Right ventricle myocardium superior (tissue), 1 donor: Measurements from ENCODE around the gene MFSD6L. TPM values are rescaled to one million over a fixed set of nuclear protein-coding genes. Genes with fewer than 3 reads are reported as not detected.

Experiments used
- ATAC-seq: fragments of 200-7000 bp; cut with Tn5 transposase; one replicate; pipeline ENCODE4 v1.9.1; 2020; ENCODE audit warnings: mild to moderate bottlenecking; ENCODE audit not compliant: poor library complexity
- DNase-seq: peaks from one replicate; pipeline ENCODE4 v3.0.0-alpha.2; 2020
- intact Hi-C: fragments of 100-400 bp; cut with DNase I; formaldehyde crosslinking; loops from one replicate; pipeline ENCODE4 v1.11.2; 2022
- long read RNA-seq: library from polyadenylated mRNA; unstranded; transcript quantifications from one replicate; pipeline ENCODE4 v2.0.0, GENCODE V29; 2021
- total RNA-seq: library from RNA; stranded (reverse); fragmentation: NEBNext Ultra II Directional; extraction: Animal tissue kit (Norgen Biotek cat#: 25700); gene quantifications from one replicate; pipeline ENCODE4 v1.2.1, GENCODE V29; 2021
- donor health status: DM: no; HTN: yes; CAD: no; lungs with severe emphysema.

Gene MFSD6L, protein sequence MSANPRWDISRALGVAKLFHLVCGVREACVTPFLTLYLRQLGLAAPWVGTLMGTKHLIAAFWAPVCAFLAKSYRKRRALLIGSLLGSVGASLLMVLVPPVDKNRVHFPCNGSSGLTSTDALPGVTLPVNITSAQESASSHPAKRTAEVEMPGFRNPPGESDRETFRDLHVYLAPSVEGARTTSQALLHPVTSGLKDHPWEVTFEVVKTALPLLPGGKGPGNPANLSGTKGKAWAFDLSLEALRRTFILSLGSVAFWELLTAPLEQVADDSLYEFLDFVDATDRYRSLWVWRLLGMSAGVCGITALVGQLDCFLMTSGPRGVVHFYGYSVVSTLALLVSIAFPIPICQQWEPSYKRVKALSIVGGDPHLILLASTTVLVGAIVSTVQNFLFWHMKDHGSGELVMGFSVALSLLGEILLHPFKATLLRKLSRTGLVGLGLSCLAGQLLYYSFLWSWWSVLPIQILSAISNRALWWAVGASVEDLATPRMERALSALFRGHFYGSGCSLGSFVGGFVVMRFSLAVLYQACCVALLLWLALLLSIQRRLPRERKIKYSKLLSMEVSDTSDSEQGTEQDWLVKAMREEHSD
- total RNA-seq = 0.11 TPM
- long read RNA-seq = 0 reads

DNA sequence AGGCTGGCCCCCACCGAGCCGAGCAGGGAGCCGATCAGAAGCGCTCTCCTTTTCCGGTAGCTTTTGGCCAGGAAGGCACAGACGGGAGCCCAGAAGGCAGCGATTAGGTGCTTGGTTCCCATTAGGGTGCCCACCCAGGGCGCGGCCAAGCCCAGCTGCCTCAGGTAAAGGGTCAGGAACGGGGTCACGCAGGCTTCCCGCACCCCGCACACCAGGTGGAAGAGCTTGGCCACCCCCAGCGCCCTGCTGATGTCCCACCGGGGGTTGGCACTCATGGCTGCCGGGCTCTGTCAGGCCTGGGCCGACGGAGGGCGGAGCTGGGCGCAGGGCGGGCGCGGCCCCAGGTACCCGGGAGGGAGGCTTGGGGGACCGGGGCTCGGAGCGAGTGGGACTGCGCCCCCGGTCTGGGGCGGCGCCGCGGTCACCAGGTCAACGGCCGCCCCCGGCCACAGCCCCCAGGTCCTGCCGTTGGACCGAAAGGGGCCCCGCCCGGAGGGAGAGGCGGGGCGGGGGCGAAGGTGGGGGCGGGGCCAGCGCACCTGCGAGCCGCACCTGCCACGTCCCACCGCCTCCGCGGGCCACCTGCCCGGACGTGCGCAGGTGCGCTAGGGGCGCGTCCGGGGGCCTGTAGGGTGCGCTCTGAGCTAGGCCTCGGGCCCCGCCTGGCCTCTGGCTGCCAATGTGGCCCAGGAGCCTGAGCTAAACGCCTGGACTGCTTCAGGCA, at the start of gene MFSD6L:
TSS of gene MFSD6L (minus strand) at position 520 of the 724 bp plus-strand sequence. CDS start at position 275, 245 bp downstream.
- intact Hi-C loops = no loop called here
- peak; percentile 60 for ATAC-seq
- no peak for DNase-seq

DNA sequence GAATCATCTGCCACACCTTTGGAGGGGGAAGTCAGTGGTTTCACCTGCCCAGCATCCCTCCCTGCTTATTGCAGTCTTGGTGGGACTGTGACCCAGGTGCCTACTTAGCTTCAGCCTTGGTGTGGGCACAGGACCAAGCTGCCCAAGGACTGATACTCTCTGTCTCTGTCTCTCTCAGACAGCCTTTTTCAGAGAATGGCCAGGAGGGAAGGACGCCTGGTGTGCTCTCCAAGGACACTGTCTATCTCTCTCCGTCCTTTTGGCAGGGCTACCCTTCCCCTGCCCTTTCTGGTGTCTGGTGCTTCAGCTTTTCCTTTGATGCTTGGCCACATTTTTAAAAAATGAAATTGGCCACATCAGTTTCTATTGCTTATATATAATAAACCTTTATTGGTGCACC, 48.7 kb upstream of the MFSD6L start:
- no peak for DNase-seq
- ATAC-seq = peak; percentile 76
- intact Hi-C loops = no loop called here

DNA sequence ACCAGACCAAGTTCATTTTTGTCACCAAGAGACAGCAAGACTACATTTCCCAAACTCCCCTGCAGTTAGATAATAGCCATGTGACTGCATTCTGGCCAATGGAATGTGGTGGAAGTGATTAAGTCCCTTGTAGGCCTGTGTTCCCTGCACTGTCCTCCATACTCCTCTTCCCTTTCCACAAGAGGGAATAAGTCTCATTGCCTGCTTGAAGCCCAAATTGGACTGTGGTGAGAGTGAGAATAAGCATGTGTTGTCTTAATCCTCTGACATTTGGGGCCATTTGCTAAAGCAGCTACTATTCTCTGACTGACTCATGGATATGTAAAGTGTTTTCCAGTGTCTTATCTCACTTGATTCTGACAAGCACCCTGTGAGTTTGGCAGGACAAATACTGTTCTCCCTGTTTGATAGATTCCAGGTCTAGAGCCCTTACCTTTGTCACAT, 47.6 kb upstream of the MFSD6L start:
- DNase-seq (no peak), ATAC-seq (peak; percentile 91)
- intact Hi-C loops = no loop called here

DNA sequence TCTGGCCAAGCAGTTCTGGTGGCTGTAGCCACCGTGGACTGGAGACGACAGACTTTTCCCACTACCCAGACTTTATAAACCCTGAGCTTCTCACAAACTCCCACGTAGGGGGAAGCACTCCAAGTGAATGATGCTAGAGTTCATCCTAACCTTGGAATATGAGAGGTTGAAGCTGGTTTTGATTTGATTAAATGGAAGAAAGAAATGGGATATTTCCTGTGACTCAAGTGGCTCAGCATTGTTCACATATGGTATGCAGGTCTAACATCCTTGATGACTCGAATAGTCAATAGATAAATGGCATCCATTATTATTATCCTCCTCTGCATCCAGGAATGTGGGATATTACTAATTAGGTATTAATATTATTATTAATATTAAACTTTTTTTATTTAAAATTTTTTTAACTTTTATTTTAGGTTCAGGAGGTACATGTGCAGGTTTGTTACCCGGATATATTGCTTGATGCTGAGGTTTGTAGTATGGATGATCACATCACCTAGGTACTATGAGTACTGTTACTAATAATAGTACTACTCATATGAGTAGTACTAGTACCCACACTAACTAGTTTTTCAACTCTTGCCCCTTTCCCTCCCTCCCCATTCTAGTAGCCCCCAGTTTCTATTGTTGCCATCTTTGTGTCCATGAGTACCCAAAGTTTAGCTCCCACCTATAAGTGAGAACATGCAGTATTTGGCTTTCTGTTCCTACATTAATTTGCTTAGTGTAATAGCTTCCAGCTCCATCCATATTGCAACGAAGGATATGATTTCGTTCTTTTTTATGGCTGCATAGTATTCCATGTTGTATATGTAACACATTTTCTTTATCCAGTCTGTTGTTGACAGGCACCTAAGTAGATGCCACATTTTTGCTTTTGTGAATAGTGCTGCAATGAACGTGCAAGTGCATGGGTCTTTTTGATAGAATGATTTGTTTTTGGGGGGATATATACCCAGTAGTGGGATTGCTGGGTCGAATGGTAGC, 45.4 kb upstream of the MFSD6L start:
- intact Hi-C loops = no loop called here
- ATAC-seq = no peak
- no peak for DNase-seq

DNA sequence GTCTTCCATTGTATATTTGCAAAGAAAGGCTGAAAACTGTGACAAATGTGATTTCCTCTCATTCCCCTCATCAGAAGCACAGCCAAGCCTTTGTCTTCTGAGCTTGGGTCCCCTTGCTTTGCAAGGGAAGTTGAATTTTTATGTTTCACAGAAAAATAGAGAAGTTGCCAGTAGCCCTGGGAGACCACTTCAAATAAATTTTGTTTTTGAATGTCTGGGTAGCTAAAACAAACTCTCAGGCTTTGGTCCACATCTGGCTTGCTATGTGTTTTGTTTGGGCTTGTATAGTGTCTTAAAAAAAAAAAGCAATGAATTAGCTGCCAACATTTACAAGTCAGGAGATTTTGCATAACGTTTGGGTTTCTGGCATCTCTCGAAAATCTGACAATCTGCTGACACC, 44.2 kb upstream of the MFSD6L start:
- DNase-seq (no peak), ATAC-seq (no peak)
- intact Hi-C loops = no loop called here

DNA sequence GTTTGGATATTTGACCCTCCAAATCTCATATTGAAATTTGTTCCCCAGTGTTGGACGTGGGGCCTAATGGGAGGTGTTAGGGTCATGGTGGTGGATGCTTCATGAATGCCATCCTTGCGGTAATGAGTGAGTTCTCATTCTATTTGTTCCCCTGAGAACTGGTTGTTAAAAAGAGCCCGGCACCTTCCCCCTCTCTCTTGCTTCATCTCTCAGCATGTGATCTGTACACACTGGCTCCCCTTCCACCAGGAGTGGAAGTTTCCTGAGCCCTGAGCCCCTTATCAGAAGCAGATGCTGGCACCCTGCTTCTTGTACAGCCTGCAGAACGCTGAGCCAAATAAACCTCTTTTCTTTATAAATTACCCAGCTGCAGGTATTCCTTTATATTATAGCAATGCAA, 42.7 kb upstream of the MFSD6L start:
- intact Hi-C loops = no loop called here
- DNase-seq = no peak
- ATAC-seq = no peak

DNA sequence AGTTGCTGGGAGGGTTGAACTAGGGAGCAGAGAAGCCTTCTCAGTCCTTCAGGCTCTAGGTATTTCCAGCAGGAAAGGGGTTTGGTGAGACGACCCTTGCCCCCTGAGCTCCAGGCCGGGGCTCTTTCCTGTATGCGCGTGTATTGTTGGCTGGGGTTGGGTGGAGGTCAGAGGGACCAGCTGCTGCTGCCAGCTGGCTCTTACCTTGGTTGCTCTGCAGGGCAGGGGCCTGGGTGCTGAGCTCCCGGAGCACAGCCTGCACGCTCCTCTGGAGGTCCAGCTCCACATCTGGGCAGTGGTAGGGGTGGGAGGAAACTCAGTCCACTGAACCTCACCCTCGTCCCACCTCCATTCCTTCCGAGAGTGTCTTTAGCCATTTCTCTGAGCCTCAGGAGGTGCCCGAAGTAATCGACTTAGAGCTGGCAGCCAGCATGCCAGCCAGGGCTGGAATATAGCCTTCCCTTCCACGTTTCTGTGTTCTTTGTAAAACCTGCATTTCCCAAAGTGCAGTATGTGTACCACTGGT, 40.3 kb upstream of the MFSD6L start:
- DNase-seq (no peak), ATAC-seq (peak; percentile 59)
- intact Hi-C loops = no loop called here

DNA sequence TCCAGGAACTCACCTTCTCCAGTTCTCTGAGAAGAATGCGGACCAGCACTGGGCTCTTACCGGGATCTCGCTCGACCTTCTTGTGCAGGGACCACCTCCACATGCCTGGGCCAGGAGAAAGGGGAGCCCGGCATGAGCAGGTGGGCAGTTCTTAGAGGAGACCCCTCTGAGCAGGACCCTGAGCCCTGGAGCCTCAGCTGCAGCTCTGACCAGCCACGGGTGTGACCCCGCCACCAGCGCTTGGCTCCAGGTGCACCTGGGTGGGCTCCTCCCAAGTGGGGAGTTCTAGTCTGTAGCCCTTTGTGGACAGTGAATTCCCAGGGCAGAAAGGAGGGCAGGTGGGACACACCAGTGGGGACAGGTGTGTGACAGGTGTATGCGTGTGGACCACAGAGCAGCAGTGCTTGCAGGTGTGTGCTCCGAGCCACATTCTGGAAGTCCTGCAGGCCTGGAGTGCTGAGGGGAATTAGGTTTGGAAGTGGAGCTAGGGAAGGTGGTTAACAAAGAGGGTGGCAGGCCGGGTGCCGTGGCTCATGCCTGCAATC, 39.5 kb upstream of the MFSD6L start:
- ATAC-seq (no peak), DNase-seq (no peak)
- intact Hi-C loops = no loop called here

DNA sequence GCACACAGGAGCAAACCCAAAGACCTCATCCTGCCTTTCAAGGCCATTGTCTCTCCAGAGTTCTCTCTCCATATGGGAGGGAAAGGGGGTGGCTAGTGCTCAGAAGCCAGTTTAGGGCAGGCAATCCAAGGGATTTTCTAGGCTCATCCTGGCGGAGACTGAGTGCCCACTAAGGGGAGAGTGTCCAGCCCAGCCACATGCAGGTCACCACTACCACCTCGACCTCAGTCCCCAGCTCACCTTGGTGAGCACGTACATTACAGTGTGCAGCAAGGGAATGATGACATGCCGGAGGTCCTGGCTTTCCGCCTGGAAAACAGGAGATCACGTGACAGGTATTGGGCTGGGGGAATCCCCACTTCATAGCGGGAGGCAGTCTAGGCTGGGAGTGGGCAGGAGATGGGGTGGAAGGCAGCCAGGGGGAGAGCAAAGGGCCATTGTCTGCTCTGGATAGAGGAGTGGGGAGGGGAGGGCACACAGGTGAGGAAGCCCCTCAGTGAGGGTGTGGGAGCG, 38.5 kb upstream of the MFSD6L start:
- intact Hi-C loops = no loop called here
- peak; percentile 61 for ATAC-seq
- DNase-seq = no peak

DNA sequence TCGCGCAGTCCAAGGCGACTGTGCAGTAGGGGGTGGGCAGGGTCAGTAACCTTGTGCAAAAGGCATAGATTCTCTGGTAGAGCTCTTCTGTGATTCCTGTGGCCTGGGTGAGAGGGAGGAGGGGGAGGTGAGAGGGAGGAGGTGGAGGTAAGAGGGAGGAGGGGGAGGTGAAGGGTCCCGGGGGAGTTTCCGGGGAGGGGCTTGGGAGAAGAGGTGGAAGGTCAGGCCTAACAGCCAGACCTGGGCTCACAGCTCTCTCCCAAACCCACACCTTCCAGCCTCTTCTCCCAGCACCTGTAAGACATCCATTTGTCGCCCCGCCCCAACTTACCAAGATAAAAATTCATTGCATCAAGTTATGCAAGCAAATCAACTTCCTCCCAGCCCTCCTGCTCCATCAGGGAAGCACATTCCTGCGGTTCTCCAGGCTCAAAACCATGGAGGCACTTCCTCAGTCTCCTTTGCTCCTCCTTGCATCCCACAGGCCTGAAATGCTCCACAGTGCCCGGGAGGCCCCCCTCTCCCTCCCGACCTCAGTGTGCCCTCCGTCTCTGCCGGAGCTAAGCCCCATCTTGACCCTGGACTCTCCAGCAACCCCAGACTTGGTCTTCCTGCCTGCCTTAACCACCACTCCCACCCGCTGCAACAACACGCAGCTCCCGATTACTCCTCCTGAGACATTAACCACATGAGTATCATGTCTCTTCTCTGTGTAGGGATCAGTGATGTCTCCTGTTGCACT, 37.8 kb upstream of the MFSD6L start:
- no peak for ATAC-seq
- no peak for DNase-seq
- intact Hi-C loops = no loop called here

DNA sequence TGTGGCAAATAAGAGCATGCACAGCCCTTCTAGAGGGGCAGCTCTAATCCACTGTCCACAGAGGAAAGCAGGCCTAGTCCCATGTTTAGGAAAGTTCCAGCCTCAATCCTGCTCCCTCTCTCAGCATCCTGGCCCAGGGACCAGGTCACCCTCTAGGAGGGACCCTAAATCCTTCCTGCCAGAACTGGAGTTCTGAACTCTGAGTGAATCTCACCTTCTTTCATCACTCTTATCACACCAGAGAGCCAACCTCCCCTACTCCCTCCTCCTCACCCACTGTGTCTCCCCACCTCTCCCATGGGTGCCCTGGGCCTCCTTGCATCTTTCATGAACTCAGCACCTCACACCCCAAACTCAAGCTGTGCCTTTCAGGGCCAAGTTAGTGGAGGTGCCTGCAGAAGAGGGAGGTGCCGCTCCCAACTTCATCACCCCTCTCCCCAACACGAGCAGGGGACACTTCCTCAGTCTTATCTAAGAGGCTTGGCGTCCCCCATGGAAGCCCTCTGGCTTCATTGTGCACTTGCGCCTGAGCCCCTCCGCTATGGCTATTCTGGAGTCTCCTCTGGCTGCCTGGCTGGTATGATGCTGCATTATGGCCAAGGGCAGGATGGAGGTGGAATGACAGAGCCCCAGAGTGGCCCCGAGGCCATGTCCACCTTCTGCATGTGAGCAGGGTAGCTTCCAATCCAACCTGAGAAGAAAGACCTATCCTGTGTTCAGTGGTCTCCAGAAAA, 36.6 kb upstream of the MFSD6L start:
- no peak for DNase-seq
- ATAC-seq = no peak
- intact Hi-C loops = no loop called here

DNA sequence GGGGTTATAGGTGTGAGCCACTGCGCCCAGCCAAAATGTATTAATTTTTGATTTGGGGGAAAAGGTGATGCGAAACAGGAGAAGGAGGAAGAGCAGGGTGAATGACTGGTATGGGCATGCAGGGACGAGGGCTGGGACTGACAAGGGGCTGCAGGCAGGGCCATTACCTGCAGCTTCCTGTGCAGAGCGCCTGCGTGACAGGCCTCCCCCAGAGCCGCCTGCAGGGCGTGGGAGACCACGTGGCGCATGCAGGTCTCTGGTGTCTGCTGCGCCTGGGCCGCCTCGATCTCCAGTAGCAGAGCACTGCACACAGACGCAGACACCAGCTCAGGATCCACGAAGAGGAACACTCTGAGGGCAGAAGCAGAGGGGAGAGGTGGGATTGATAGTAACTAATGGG, 35.9 kb upstream of the MFSD6L start:
- ATAC-seq (no peak), DNase-seq (no peak)
- intact Hi-C loops = no loop called here

DNA sequence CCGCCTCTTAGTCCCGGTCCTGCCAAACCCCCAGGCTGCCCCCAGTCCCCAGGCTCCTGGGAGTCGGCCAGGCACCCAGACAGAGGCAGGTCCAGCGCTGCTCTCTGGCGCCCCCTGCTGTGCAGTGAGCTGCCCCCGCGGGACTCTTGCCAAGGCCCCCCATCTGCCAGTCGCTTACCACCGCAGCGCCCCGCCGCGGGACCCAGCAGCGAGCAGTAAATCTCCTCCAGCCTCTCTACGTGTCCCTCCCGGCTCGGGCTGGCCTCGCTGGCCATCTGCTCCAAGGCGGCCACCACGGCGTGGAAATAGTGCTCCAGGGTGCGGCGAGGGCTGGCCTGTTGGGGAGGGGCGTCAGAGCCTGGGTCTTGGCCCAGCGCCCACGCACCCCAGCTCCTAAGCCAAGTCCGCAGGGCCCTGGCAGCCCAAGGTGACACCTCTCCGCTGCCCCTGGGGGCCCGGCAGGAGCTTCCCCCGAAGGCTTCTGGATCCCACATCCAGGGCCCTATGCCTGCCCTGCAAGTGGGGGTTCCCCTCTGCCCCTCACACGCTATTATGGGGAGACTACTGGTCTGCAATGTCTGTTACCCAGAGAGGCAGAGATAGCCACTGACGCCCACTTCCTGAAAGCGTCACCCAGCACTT, 33.7 kb upstream of the MFSD6L start:
- intact Hi-C loops = no loop called here
- DNase-seq (no peak), ATAC-seq (no peak)

DNA sequence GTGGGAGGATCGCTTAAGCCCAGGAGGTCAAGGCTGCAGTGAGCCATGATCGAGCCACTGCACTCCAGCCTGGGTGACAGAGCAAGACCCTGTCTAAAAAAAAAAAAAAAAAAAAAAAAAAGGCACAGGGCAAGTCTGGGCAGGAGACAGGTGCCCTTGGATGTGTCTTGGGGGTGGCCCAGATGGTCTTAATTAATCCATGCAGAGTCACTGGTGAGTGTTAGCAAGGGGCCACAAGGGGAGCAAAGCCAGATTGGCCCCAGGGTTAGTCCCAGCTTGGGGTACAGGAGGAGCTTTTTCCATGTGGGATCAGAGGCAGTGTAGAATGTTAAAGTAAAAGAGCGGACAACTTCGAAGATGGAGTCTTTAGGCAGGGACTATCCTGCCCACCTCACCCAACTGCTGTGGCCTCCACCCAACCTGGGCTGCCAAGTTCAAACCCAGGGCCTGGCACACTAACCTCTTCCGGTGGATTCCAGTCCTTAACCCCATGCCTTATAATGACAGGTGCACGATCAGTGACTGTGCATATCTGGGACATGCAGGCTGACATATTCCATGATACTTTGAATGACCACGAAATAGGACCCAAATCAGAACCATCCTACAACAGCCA, 32.2 kb upstream of the MFSD6L start:
- ATAC-seq = no peak
- intact Hi-C loops = no loop called here
- DNase-seq = no peak

DNA sequence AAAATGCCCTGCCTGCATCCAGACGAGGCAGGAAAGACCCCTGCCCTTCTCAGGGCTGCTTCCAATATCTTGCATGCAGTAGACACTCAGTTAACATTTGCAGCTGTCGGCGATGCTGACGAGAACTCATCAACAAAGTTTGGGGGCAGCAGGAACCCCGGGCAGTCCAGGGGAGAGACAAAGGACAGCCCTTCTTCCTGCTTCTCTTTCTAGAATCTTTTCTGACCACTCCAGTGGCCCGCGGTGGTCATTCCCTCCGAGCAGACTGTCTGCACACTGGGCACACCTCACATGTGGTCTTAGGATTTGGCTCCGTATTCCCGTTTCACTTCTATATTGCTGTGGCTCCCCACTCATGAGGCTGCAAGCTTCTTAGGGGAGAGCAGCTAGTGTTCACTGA, 31.0 kb upstream of the MFSD6L start:
- no peak for ATAC-seq
- no peak for DNase-seq
- intact Hi-C loops = no loop called here
